ENCODE results near the gene GPR42.

GPR42 gene

GRCh38 chr19:35370722-35371121 is at the start of gene GPR42:
Gene GPR42 (plus strand): TSS chr19:35371068. CDS start chr19:35371360, 292 bp downstream.
- DNase-seq: no peak

- DNase-seq: no peak
These were observed 49.6 kb upstream of the GPR42 start for GRCh38 chr19:35321291-35321690.

DNA sequence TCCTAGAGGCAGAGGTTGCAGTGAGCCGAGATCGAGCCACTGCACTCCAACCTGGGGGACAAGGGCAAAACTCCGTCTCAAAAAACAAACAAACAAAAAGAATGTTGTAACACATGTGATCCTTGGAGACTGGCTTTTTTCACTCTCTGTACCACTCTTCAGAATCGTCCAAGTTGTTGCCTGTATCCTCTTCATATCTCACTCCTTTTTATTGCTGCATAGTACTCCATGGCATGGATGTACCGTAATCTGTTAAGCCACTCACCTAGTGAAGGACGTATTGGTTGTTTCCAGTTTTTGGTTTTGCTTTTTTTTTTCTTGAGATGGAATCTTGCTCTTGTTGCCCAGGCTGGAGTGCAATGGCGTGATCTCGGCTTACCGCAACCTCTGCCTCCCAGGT is 48.9 kb upstream of the GPR42 start:
- DNase-seq: no peak

DNA sequence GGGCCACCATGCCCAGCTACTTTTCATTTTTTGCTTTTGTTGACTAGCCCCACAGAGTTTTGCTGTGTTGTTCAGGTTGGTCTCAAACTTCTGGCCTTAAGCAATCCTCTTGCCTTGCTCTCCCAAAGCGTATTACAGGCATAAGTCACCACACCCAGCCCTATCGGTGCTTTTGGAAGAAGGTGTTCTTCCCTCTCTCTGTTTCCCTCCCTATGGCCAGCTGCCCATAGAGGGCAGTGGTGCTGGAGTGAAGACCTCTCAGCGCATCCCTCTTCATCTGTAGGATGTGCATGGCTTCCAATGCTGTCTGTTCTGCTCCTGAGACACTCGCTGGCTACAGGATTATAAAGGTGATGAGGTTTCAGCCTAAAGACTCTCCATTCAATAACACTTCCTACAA is 43.2 kb upstream of the GPR42 start:
- DNase-seq: no peak

- no peak for DNase-seq
These were observed 42.0 kb upstream of the GPR42 start, which contains the start of gene CD22 for GRCh38 chr19:35328851-35329285. Gene CD22 (plus strand): TSS chr19:35329187. CDS start chr19:35332041, 2,854 bp downstream.

DNA sequence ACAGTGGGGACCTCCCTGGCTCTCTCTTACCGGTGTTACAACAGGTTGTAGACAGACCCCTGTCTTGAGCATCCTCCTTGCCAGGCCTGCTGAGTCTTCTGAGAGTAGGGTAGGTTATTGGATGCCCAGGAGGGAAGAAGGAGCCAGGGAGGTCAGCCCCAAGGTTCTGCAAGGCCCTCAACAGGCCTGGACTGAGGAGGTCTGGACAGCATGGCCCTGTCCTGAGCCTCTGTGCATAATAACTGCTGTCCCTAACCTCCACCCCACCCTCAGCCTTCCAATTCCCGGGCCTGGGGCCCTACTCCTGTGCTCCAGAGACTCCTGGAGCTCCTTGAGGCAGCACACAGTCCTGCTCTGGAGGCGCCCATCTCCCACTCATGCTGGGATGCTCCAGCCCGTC is 41.5 kb upstream of the GPR42 start:
- DNase-seq: no peak

GRCh38 chr19:35330475-35330874 is 40.4 kb upstream of the GPR42 start:
- DNase-seq: no peak

DNA sequence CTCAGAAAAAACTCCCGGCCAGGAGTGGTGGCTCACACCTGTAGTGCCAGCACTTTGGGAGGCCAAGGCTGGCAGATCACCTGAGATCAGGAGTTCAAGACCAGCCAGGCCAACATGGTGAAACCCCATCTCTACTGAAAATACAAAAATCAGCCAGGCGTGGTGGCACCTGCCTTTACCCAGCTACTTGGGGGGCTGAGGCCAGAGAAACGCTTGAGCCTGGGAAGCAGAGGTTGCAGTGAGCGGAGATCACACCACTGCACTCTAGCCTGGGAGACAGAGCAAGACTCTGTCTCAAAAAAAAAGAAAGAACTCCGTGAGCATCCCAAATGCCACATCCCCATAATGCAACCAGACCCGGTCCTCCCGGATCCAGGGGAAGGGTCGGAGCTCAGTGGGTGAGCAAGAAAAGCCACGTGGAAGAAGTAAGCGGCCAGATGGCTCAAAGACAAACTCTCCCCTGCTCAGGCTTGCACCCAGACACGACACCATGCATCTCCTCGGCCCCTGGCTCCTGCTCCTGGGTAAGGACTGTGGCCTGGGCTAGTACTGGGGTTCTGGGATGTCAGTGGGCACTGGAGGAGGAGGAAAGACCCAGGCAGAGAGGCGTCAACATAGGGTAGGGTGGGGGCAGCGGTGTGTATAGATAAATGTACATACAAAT is 39.2 kb upstream of the GPR42 start:
- DNase-seq: no peak

DNA sequence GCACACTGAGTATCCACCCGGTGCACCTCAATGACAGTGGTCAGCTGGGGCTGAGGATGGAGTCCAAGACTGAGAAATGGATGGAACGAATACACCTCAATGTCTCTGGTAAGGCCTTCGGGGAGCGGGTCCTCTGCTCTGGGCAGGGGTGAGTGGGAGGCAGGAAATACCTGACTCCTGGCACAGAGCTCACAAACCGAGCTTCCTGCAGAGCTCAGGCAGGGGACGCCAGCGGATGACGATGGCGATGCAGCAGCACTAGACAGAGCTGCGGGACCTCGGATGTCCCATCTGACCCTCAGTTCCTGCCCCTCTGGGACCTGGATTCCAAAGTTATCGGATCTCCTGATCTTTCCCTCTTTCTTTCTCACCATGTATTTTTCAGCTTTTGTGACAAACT is 38.1 kb upstream of the GPR42 start:
- no peak for DNase-seq

- no peak for DNase-seq
These were observed 36.6 kb upstream of the GPR42 start for GRCh38 chr19:35334144-35334753.

GRCh38 chr19:35336166-35336955 is 34.5 kb upstream of the GPR42 start:
- DNase-seq: no peak

DNA sequence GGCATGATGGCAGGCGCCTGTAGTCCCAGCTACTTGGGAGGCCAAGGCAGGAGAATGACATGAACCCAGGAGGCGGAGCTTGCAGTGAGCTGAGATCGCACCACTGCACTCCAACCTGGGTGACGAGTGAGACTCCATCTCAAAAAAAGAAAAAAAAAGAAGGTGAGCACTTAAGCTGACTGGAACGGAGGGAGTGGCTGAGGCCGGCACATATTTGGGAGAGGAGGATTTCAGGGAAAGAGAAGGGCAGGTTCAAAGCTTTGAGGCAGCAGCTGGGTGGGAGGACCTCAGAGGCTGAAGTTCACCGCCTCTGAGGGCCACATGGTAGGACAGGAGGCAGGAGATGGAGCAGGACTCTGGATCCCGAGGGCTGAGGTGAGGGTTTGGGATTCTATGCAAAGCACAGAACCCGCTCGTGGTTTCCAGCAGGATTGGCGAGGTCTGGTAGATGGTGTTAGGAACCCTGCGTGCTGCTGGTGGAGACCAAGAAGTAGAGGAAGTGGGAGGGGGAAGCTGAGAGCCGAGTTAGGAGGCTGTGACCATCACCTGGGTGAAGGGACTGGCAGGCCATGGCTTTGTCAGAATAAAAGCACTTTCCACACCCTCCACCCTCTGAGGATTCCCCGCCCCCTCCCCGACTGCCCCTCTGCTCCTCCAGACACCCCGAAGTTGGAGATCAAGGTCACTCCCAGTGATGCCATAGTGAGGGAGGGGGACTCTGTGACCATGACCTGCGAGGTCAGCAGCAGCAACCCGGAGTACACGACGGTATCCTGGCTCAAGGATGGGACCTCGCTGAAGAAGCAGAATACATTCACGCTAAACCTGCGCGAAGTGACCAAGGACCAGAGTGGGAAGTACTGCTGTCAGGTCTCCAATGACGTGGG is 33.5 kb upstream of the GPR42 start:
- DNase-seq: no peak

GRCh38 chr19:35337984-35338296 is 32.9 kb upstream of the GPR42 start:
- DNase-seq: no peak

GRCh38 chr19:35340431-35340830 is 30.4 kb upstream of the GPR42 start:
- no peak for DNase-seq

GRCh38 chr19:35341006-35341405 is 29.9 kb upstream of the GPR42 start:
- DNase-seq: no peak

- no peak for DNase-seq
These were observed 29.2 kb upstream of the GPR42 start for GRCh38 chr19:35341565-35342225.

GRCh38 chr19:35342430-35342829 is 28.4 kb upstream of the GPR42 start:
- no peak for DNase-seq

GRCh38 chr19:35344511-35345031 is 26.3 kb upstream of the GPR42 start:
- DNase-seq: no peak

DNA sequence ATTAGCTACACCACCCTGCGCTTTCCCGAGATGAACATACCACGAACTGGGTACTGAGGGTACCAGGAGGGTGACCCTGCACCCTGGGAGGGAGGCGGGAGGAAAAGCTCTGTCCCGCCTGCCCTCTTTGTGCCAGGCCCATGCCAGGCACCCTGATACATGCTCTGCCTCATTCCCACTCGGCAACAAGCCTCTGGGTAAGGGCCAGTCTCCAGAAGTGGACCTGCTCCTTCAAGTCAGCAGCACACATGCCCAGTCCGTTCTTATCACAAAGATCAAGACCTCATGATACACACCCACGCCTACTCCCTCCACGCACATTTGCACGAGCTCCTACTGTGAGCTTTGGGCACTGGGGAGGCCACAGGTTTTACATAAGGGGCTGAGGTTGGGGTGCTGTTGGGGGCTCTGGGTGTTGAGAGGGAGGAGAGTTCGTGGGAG is 25.2 kb upstream of the GPR42 start:
- no peak for DNase-seq

- no peak for DNase-seq
These were observed 24.4 kb upstream of the GPR42 start for GRCh38 chr19:35346193-35347052.

All from DMS79 treated with DMSO at 0.1 percent for 48 hours (cell line).